Nephron (organoid): ENCODE measurements around the gene NAT14.

Experiments used
- H3K27ac Mint-ChIP-seq, 3 experiments: 2 replicates each; pipeline ENCODE4 v1.8.0; 2020; ENCODE audit warnings: mixed read lengths in 3 of 3, mild to moderate bottlenecking in 2 of 3, moderate library complexity in 1 of 3
- H3K27me3 Mint-ChIP-seq: 2 replicates; pipeline ENCODE4 v1.8.0; 2021; ENCODE audit warnings: low read depth, mild to moderate bottlenecking, moderate library complexity, mixed read lengths
- H3K36me3 Mint-ChIP-seq: 2 replicates; pipeline ENCODE4 v1.8.0; 2020; ENCODE audit warnings: low read depth, mixed read lengths
- H3K4me1 Mint-ChIP-seq: 2 replicates; pipeline ENCODE4 v1.8.0; 2020; ENCODE audit warnings: mixed read lengths
- H3K4me3 Mint-ChIP-seq, 3 experiments: 2 replicates each; pipeline ENCODE4 v1.8.0; 2020; ENCODE audit warnings: mild to moderate bottlenecking in 3 of 3, mixed read lengths in 3 of 3, moderate library complexity in 2 of 3
- H3K9me3 Mint-ChIP-seq: 2 replicates; pipeline ENCODE4 v1.8.0; 2020; ENCODE audit warnings: mixed read lengths
- TF ChIP-seq, protein P1 (sequence below), 3 experiments: fragments of 200-600 bp; sonication (generic); IDR thresholded peaks; one replicate each; pipeline ENCODE4 v1.5.0; 2021; ENCODE audit warnings: antibody characterized with exemption in 3 of 3; ENCODE audit not compliant: unreplicated experiment in 3 of 3

The NAT14 gene

DNA sequence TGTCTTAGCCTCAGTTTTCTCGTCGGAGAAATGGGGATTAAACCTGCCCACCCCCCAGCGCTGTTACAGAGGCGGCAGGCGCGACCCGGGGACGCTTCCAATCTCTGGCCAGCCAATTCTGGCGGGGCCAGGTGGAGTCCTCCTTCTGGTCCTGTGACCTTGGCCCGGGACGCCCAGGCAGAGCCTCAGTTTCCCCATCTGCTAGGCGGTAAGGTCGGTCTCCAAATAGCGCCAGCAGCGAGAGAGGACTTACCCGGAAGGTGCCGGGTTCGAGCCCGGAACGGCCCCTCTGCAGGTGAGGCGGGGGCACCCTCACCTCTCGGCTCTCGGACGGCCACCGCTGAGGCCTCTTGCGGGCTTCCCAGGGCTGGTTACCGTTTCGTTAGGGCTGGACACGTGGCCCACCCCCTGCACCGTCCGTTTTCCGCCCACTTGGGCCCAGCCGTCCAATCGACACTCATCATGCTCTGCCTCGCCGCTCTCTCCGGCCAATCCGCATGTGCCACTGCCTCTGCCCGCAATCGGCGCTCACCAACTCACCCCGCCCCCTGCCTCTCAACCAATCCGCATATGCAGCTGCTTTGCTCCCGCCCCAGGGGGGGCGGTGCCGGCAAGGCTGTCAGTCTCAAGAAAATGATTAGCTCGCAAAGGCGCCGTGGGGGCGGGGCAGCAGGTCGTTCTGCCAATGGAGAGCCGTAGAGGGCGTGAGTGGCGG lies 23.6 kb upstream of the NAT14 start, which contains the start of gene ISOC2:
ISOC2 (minus strand) TSS at position 384 of the 715 bp plus-strand sequence. CDS start 5,156 bp downstream, outside the sequence.
- Mint-ChIP-seq H3K27ac (peak within 1 kb of the TSS; percentile 49 to 91 (median 86)), H3K4me1 (peaks cover 19% of the 10 kb centered on the region)
- TF ChIP-seq, protein P1, sequence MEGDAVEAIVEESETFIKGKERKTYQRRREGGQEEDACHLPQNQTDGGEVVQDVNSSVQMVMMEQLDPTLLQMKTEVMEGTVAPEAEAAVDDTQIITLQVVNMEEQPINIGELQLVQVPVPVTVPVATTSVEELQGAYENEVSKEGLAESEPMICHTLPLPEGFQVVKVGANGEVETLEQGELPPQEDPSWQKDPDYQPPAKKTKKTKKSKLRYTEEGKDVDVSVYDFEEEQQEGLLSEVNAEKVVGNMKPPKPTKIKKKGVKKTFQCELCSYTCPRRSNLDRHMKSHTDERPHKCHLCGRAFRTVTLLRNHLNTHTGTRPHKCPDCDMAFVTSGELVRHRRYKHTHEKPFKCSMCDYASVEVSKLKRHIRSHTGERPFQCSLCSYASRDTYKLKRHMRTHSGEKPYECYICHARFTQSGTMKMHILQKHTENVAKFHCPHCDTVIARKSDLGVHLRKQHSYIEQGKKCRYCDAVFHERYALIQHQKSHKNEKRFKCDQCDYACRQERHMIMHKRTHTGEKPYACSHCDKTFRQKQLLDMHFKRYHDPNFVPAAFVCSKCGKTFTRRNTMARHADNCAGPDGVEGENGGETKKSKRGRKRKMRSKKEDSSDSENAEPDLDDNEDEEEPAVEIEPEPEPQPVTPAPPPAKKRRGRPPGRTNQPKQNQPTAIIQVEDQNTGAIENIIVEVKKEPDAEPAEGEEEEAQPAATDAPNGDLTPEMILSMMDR (IDR thresholded peaks at IDR 0.05; ENCODE audit: unreplicated experiment in 3 of 3): no peak

DNA sequence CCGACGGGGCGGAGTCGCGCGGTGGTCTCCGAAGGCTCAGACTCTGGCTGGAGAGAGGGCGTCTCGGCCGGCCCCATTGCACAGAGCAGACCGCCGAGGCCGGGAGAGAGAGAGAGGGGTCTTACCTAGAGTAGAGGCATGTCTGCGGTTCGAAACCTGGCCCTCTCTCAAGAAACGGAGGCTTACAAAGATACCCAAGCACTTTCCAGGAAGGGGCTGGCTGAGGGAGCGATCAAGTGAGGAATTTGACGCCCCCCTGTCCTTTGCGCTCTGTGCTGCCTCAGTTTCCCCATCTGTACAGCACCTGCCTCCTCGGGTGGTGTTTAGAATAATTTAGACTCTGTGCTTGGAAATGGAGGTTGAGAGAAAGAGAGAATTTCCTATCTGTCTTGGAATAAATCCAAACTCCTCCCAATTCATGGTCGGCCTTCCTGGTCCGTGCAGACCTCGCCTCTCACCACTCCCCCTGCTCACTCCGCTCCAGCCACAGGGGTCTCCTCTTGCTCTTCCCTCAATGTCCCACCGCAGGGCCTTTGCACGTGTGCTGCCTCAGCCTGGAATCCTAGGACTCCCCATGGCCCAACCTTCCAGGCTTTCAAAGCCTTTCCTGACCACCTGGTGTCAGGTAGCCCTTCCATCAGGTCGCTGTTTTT lies 22.9 kb upstream of the NAT14 start:
- peaks cover 20% of the 10 kb centered on the region for H3K4me1 Mint-ChIP-seq
- peak overlapping the region; percentile 49 to 91 (median 71) for H3K27ac Mint-ChIP-seq
- H3K4me3 Mint-ChIP-seq: peak overlapping the region; percentile 84 to 88 (median 86)
- H3K9me3 Mint-ChIP-seq: no peaks in the 10 kb centered on the region
- H3K27me3 Mint-ChIP-seq: no peaks in the 10 kb centered on the region
- H3K36me3 Mint-ChIP-seq: no peaks in the 10 kb centered on the region
- TF ChIP-seq, protein P1 (IDR thresholded peaks at IDR 0.05; ENCODE audit: unreplicated experiment in 3 of 3): no peak

More for the DNA sequence above, 23.6 kb upstream of the NAT14 start, which contains the start of gene ISOC2:
- Mint-ChIP-seq H3K27me3 (no peaks in the 10 kb centered on the region), H3K4me3 (peak within 1 kb of the TSS; percentile 84 to 88 (median 86)), H3K36me3 (no peaks in the 10 kb centered on the region), H3K9me3 (no peaks in the 10 kb centered on the region)

GRCh38 chr19:55462722-55463121 lies 22.3 kb upstream of the NAT14 start:
- TF ChIP-seq, protein P1 (IDR thresholded peaks at IDR 0.05; ENCODE audit: unreplicated experiment in 3 of 3): no peak
- H3K27ac Mint-ChIP-seq: peak overlapping the region in 1 of 3 experiments; percentile 47
- H3K4me3 Mint-ChIP-seq: peak overlapping the region; percentile 84 to 88 (median 86)
- no peaks in the 10 kb centered on the region for H3K36me3 Mint-ChIP-seq
- H3K27me3 Mint-ChIP-seq: no peaks in the 10 kb centered on the region
- H3K4me1 Mint-ChIP-seq: peaks cover 26% of the 10 kb centered on the region
- H3K9me3 Mint-ChIP-seq: no peaks in the 10 kb centered on the region

DNA sequence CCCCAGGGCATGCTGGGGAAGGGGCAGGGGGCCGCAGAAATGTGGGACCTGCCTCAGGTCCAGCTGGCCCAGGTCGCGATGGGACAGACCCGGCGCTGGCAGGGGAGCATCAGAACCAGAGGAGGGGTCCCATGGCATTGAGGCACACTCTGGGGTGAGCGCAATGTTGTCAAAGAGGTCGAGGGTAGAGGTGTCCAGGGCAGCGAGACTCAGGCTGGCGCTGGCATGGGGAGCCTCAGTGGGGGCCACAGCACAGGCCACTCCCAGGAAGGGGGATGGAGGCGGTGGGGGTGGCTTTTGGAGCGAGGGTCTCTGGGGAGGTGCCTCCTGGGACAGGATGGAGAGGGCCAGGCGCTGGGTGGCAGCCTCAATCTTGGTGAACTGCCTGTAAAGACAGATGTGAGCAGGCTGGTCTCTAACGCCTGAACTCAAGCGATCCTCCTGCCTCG lies 21.4 kb upstream of the NAT14 start:
- no peaks in the 10 kb centered on the region for H3K9me3 Mint-ChIP-seq
- peak overlapping the region in 1 of 3 experiments; percentile 48 for H3K4me3 Mint-ChIP-seq
- H3K27me3 Mint-ChIP-seq: no peaks in the 10 kb centered on the region

DNA sequence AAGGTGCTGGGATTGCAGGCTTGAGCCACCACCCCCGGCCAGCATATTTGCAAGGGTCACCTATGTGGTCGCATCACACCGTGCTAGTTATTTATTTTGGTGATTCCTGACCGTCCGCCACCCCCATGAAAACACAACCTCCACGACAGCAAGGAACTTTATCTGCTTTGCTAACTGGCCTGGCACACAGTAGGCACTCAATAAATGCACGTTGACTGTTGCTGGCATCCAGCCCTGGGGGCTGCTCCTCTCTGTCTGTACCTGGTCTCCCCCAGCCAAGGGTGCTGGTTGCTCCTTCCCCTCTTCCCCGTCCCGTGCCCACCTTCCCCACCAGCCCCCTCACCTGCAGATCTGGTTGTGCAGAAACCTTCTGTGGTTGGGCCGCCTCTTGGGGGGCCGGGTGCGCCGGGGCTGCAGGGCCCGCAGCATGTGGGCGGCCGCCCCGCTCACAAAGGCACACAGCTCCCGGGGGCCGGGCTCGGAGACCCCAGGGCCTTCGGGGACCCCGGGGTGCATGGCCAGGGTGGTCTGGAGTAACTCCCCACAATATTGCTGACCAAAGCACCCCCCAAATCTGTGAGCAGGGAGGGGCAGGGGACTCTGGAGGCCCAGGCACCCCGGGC lies 20.8 kb upstream of the NAT14 start:
- Mint-ChIP-seq H3K4me1 (peaks cover 26% of the 10 kb centered on the region), H3K27ac (no peak overlapping the region), H3K9me3 (no peaks in the 10 kb centered on the region), H3K36me3 (no peaks in the 10 kb centered on the region), H3K4me3 (peak overlapping the region in 1 of 3 experiments; percentile 48), H3K27me3 (no peaks in the 10 kb centered on the region)
- TF ChIP-seq, protein P1 (IDR thresholded peaks at IDR 0.05; ENCODE audit: unreplicated experiment in 3 of 3): no peak

More for the DNA sequence above, 21.4 kb upstream of the NAT14 start:
- H3K36me3 Mint-ChIP-seq: no peaks in the 10 kb centered on the region
- peaks cover 26% of the 10 kb centered on the region for H3K4me1 Mint-ChIP-seq
- H3K27ac Mint-ChIP-seq: no peak overlapping the region
- TF ChIP-seq, protein P1 (IDR thresholded peaks at IDR 0.05; ENCODE audit: unreplicated experiment in 3 of 3): no peak
